ENCODE data around the gene ARHGEF16.

DNA sequence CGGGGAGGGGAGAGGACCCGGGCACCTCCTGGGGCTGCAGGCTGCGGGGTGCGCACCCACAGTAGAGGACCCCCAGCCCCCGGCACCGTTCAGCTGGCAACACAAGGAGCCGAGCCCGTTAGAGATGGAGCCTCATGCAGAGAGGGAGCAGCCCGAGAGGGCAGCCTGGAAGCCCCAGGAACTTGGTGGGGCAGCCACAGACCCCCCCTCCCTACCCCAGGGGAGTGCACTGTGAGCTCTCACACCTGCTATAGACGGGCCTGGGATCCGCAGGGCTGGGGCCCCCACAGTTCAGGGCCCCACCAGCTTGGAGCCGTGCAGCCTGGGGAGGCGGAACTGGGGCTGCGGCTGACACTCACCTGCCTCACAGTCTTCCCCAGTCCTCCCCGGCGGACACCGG is 47.0 kb downstream of the ARHGEF16 start:
- TF ChIP-seq, protein P1, sequence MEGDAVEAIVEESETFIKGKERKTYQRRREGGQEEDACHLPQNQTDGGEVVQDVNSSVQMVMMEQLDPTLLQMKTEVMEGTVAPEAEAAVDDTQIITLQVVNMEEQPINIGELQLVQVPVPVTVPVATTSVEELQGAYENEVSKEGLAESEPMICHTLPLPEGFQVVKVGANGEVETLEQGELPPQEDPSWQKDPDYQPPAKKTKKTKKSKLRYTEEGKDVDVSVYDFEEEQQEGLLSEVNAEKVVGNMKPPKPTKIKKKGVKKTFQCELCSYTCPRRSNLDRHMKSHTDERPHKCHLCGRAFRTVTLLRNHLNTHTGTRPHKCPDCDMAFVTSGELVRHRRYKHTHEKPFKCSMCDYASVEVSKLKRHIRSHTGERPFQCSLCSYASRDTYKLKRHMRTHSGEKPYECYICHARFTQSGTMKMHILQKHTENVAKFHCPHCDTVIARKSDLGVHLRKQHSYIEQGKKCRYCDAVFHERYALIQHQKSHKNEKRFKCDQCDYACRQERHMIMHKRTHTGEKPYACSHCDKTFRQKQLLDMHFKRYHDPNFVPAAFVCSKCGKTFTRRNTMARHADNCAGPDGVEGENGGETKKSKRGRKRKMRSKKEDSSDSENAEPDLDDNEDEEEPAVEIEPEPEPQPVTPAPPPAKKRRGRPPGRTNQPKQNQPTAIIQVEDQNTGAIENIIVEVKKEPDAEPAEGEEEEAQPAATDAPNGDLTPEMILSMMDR (IDR thresholded peaks at IDR 0.05) = no peak
- no peak for TF ChIP-seq POLR2AphosphoS5 (IDR thresholded peaks at IDR 0.05)
